SH-SY5Y (cell line): ENCODE measurements around the gene PRKACB.

Experiments used
- GATA2 ChIP-seq: IDR thresholded peaks from 2 replicates; pipeline ENCODE4 v1.6.1; 2011; ENCODE audit warnings: mild to moderate bottlenecking, low read depth, low read length
- GATA3 ChIP-seq: IDR thresholded peaks from 2 replicates; pipeline ENCODE4 v1.6.1; 2011; ENCODE audit warnings: low read depth, mild to moderate bottlenecking, low read length, moderate library complexity

The PRKACB gene

GRCh38 chr1:84286071-84286470 is 142.0 kb downstream of the PRKACB start:
- TF ChIP-seq GATA2 (no peak), GATA3 (no peak)
